Neural cell (in vitro differentiated cells): ENCODE results near the gene POC5. TPM values are rescaled to one million over a fixed set of nuclear protein-coding genes. Genes with fewer than 3 reads are reported as not detected.
A peak's percentile ranks its signal among the peaks of the same experiment; 100 is the strongest.

Experiments used
- H2AFZ ChIP-seq: fragments of 200-600, 300-800 bp; sonication (generic), shearing (Covaris generic); 2 replicates; pipeline ENCODE4 v1.6.0; 2014; ENCODE audit warnings: low read depth, mild to moderate bottlenecking, antibody characterized with exemption, low read length, moderate library complexity
- H3F3A ChIP-seq: fragments of 200-600 bp; shearing (Covaris generic); 2 replicates; pipeline ENCODE4 v1.6.1; 2016; ENCODE audit warnings: mild to moderate bottlenecking, moderate library complexity, mixed read lengths, antibody characterized with exemption, low read length; ENCODE audit not compliant: insufficient read depth, poor library complexity, severe bottlenecking
- H3K27ac ChIP-seq: fragments of 200-600, 300-800 bp; sonication (generic), shearing (Covaris generic); 2 replicates; pipeline ENCODE4 v1.5.1; 2014; ENCODE audit warnings: mild to moderate bottlenecking, low read length, moderate library complexity
- H3K27me3 ChIP-seq: fragments of 300-800, 200-600 bp; sonication (generic), shearing (Covaris generic); 2 replicates; pipeline ENCODE4 v1.6.0; 2014; ENCODE audit warnings: mild to moderate bottlenecking, low read depth, low read length, moderate library complexity; ENCODE audit not compliant: insufficient read depth
- H3K36me3 ChIP-seq: fragments of 300-800, 200-600 bp; sonication (generic), shearing (Covaris generic); 2 replicates; pipeline ENCODE4 v1.5.1; 2014; ENCODE audit warnings: mild to moderate bottlenecking, antibody characterized with exemption, low read length, moderate library complexity; ENCODE audit not compliant: insufficient read depth
- H3K4me2 ChIP-seq: fragments of 300-800, 200-600 bp; sonication (generic), shearing (Covaris generic); 2 replicates; pipeline ENCODE4 v1.6.0; 2014; ENCODE audit warnings: mild to moderate bottlenecking, low read length
- H3K4me3 ChIP-seq: fragments of 300-800, 200-600 bp; sonication (generic), shearing (Covaris generic); 2 replicates; pipeline ENCODE4 v1.5.1; 2014; ENCODE audit warnings: mild to moderate bottlenecking, low read length, moderate library complexity
- H3K79me2 ChIP-seq: fragments of 200-600 bp; shearing (Covaris generic); replicated peaks from 2 replicates; pipeline ENCODE4 v1.6.0; 2014; ENCODE audit warnings: mild to moderate bottlenecking, low read length, moderate library complexity; ENCODE audit not compliant: insufficient read depth
- H3K9ac ChIP-seq: fragments of 300-800, 200-600 bp; sonication (generic), shearing (Covaris generic); 2 replicates; pipeline ENCODE4 v1.6.1; 2016; ENCODE audit warnings: mild to moderate bottlenecking, low read length, mixed read lengths
- H3K9me2 ChIP-seq: fragments of 200-600 bp; shearing (Covaris generic); 2 replicates; pipeline ENCODE4 v1.6.1; 2016; ENCODE audit warnings: mild to moderate bottlenecking, low read length, mixed read lengths; ENCODE audit not compliant: insufficient read depth
- H3K9me3 ChIP-seq: fragments of 200-600, 300-800 bp; sonication (generic), shearing (Covaris generic); 2 replicates; pipeline ENCODE4 v1.6.1; 2016; ENCODE audit warnings: mild to moderate bottlenecking, mixed run types, low read length, moderate library complexity, mixed read lengths
- H4K20me1 ChIP-seq: fragments of 200-600 bp; shearing (Covaris generic); 2 replicates; pipeline ENCODE4 v1.6.1; 2016; ENCODE audit warnings: mild to moderate bottlenecking, mixed run types; ENCODE audit not compliant: insufficient read depth
- CTCF ChIP-seq: fragments of 450-650 bp; IDR thresholded peaks from 2 replicates; pipeline ENCODE4 v1.5.1; 2014; ENCODE audit warnings: antibody characterized with exemption, mild to moderate bottlenecking, moderate library complexity; ENCODE audit not compliant: poor library complexity, severe bottlenecking
- EP300 ChIP-seq: fragments of 450-650 bp; conservative IDR thresholded peaks from 2 replicates; pipeline ENCODE4 v1.6.1; 2014; ENCODE audit warnings: antibody characterized with exemption, mild to moderate bottlenecking, moderate library complexity; ENCODE audit not compliant: poor library complexity, severe bottlenecking
- EZH2 ChIP-seq: fragments of 200-600, 300-800 bp; shearing (Covaris generic), sonication (generic); IDR thresholded peaks from 2 replicates; pipeline ENCODE4 v1.6.1; 2014; ENCODE audit warnings: antibody characterized with exemption, low read length, borderline replicate concordance, mild to moderate bottlenecking; ENCODE audit not compliant: insufficient read depth, poor library complexity, severe bottlenecking
- MXI1 ChIP-seq: fragments of 450-650 bp; conservative IDR thresholded peaks from 2 replicates; pipeline ENCODE4 v1.6.1; 2014; ENCODE audit warnings: antibody characterized with exemption, mild to moderate bottlenecking; ENCODE audit not compliant: poor library complexity, severe bottlenecking
- POLR2AphosphoS5 ChIP-seq: IDR thresholded peaks from 2 replicates; pipeline ENCODE4 v1.6.1; 2012
- RAD21 ChIP-seq: fragments of 450-650 bp; conservative IDR thresholded peaks from 2 replicates; pipeline ENCODE4 v1.6.1; 2014; ENCODE audit warnings: antibody characterized with exemption, mild to moderate bottlenecking, moderate library complexity
- SMC3 ChIP-seq: fragments of 450-650 bp; conservative IDR thresholded peaks from 2 replicates; pipeline ENCODE4 v1.6.1; 2014; ENCODE audit warnings: antibody characterized with exemption, mild to moderate bottlenecking, moderate library complexity; ENCODE audit not compliant: poor library complexity
- TAF1 ChIP-seq: IDR thresholded peaks from 2 replicates; pipeline ENCODE4 v1.6.1; 2012; ENCODE audit warnings: low read depth
- polyA plus RNA-seq: library from polyadenylated mRNA; depleted of rRNA; stranded (reverse); fragments of >200 nt; gene quantifications from 2 replicates; pipeline ENCODE4 v1.2.3, GENCODE V29; 2014
- TF ChIP-seq, protein P1 (sequence below): IDR thresholded peaks from 2 replicates; pipeline ENCODE4 v1.6.1; 2012; ENCODE audit warnings: borderline replicate concordance

Gene POC5
- polyA plus RNA-seq, 1 donor from 2014 or later: 36.1 TPM

DNA sequence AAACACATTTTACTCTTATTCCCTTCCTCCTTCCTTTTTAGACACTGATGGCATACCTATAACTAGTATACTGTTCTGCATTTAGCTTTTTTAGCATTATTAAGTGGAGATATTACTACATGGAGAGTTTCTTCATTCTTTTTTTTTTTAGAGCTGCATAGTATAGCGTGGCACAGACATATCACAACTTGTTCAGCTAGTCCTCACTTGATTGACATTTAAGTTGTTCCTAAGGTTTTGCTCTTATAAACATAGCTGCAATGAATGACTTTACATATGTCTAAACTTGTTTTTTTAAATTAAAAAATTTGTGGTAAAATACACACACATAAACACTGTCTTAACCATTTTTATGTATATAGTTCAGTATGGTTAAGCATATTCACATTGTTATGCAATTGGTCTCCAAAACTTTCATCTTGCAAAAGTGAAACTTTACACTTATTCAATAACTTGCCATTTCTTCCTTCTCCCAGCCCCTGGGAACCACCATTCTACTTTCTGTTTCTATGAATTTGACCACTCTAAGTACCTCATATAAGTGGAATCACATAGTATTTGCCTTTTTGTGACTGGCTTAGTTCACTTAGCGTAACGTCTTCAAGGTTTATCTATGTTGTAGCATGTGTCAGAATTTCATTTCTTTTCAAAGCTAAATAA, 57.3 kb downstream of the POC5 start:
- Histone ChIP-seq H3K9me2 (no peaks in the 10 kb centered on the region), H2AFZ (no peak overlapping the region), H3F3A (no peaks in the 10 kb centered on the region), H3K27me3 (no peaks in the 10 kb centered on the region), H3K9ac (no peak overlapping the region), H3K9me3 (no peaks in the 10 kb centered on the region), H3K36me3 (no peaks in the 10 kb centered on the region), H4K20me1 (no peaks in the 10 kb centered on the region), H3K4me3 (no peak overlapping the region), H3K4me2 (no peak overlapping the region), H3K27ac (no peak overlapping the region), H3K79me2 (no peaks in the 10 kb centered on the region)
- TF ChIP-seq MXI1: no peak

DNA sequence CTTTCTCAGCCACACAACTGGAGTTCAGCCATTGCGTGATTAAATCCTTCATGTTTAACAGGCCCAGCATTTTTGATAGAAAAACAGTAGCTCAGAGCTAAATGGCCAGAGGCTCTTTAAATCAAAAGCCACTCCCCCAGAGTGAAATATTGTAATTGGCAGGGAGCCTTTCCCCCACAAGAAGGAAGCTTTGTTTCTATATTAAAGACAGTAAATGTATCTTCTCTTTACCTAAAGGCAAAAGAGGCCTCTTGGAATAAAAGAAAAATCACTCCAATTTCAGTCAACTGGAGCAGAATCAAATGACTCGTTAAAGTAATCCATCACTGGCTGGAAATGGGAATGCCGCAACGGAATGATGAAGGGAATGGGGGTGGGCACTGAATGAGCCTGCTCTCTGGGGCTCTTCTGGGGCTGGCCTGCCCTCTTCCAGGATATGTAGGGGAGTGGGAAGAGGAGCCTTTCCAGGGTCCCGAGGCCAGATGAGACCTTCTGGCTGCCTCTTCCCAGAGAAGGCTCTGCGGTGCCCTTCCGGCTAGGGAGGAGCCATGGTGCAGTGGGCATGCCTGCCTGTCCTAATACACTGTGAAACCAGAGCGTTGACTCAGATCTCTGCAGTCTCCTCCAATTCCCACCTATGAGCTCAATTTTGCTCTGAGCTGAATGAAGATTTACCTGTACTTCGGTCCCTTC, 60.8 kb downstream of the POC5 start:
- Histone ChIP-seq H3K9me2 (no peaks in the 10 kb centered on the region), H3K79me2 (no peaks in the 10 kb centered on the region), H3F3A (no peaks in the 10 kb centered on the region), H3K27me3 (no peaks in the 10 kb centered on the region), H3K36me3 (no peaks in the 10 kb centered on the region), H3K4me2 (no peak overlapping the region), H2AFZ (no peak overlapping the region), H3K9me3 (no peaks in the 10 kb centered on the region), H3K27ac (no peak overlapping the region), H4K20me1 (no peaks in the 10 kb centered on the region), H3K9ac (no peak overlapping the region), H3K4me3 (peak overlapping the region; percentile 16)
- no peak for TF ChIP-seq POLR2AphosphoS5
- TF ChIP-seq SMC3: no peak
- TF ChIP-seq EZH2: no peak
- TF ChIP-seq CTCF: no peak
- TF ChIP-seq RAD21: no peak
- no peak for TF ChIP-seq TAF1
- no peak for TF ChIP-seq MXI1
- TF ChIP-seq, protein P1, sequence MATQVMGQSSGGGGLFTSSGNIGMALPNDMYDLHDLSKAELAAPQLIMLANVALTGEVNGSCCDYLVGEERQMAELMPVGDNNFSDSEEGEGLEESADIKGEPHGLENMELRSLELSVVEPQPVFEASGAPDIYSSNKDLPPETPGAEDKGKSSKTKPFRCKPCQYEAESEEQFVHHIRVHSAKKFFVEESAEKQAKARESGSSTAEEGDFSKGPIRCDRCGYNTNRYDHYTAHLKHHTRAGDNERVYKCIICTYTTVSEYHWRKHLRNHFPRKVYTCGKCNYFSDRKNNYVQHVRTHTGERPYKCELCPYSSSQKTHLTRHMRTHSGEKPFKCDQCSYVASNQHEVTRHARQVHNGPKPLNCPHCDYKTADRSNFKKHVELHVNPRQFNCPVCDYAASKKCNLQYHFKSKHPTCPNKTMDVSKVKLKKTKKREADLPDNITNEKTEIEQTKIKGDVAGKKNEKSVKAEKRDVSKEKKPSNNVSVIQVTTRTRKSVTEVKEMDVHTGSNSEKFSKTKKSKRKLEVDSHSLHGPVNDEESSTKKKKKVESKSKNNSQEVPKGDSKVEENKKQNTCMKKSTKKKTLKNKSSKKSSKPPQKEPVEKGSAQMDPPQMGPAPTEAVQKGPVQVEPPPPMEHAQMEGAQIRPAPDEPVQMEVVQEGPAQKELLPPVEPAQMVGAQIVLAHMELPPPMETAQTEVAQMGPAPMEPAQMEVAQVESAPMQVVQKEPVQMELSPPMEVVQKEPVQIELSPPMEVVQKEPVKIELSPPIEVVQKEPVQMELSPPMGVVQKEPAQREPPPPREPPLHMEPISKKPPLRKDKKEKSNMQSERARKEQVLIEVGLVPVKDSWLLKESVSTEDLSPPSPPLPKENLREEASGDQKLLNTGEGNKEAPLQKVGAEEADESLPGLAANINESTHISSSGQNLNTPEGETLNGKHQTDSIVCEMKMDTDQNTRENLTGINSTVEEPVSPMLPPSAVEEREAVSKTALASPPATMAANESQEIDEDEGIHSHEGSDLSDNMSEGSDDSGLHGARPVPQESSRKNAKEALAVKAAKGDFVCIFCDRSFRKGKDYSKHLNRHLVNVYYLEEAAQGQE: no peak
- no peak for TF ChIP-seq EP300
